Gastroesophageal sphincter (tissue), 3 donors: ENCODE data around the gene CTAG1A.
"Not testable (repeated sequence)": the region's sequence is repeated elsewhere in the genome, so short reads cannot be mapped to it uniquely, and the experiment has no call there.

Experiments used
- CTCF ChIP-seq, 4 experiments: fragments of 200-600 bp in 2 of 4; fragments of 450-650 bp in 2 of 4; sonication (generic) in 1 of 4; IDR thresholded peaks; one replicate each; pipeline ENCODE4 v1.5.1; 2017 to 2019; ENCODE audit warnings: antibody characterized with exemption in 4 of 4, mild to moderate bottlenecking in 2 of 4, moderate library complexity in 2 of 4
- EP300 ChIP-seq: sonication (generic); formaldehyde crosslinking; IDR thresholded peaks from one replicate; pipeline ENCODE4 v1.6.1; 2017; ENCODE audit warnings: antibody characterized with exemption, mild to moderate bottlenecking
- POLR2A ChIP-seq, 2 donors: fragments of 450-650 bp; IDR thresholded peaks; one replicate each; pipeline ENCODE4 v1.6.1; 2017; ENCODE audit warnings: antibody characterized with exemption in 2 of 2, mild to moderate bottlenecking in 2 of 2, moderate library complexity in 1 of 2

GRCh38 chrX:154558896-154559295 lies 26.0 kb upstream of the CTAG1A start:
- not testable (repeated sequence) for TF ChIP-seq EP300; CTCF (IDR thresholded peaks at IDR 0.05); POLR2A (IDR thresholded peaks at IDR 0.05)
